Stimulated activated CD4-positive, alpha-beta T cell treated with anti-CD3 and anti-CD28 coated beads, Interleukin-15, amount 100 ng/mL, for 48 hours (primary cell): ENCODE data around the gene DPH6.
"Not testable (repeated sequence)": the region's sequence is repeated elsewhere in the genome, so short reads cannot be mapped to it uniquely, and the experiment has no call there.

Experiments
- DNase-seq, 2 donors: peaks; one replicate each; pipeline ENCODE4 v3.0.0-alpha.2; 2020; ENCODE audit warnings: low read depth in 2 of 2

DPH6 gene

GRCh38 chr15:35545824-35546510 lies at the start of gene DPH6:
DPH6 (minus strand) TSS chr15:35546165; CDS start chr15:35546141, 24 bp downstream.
- DNase-seq = peak; percentile 69 to 80

GRCh38 chr15:35595656-35596055 lies 49.7 kb upstream of the DPH6 start:
- no peak for DNase-seq

DNA sequence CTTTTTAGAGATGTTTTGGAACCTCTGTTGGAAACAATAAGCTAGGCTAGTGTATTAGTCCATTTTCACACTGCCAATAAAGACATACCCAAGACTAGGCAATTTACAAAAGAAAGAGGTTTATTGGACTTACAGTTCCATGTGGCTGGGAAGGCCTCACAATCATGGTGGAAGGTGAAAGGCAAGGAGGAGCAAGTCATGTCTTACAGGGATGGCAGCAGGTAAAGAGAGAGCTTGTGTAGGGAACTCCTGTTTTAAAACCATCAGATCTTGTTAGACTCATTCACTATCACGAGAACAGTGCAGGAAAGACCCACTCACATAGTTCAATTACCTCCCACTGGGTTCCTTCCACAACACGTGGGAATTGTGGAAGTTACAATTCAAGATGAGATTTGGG lies 46.0 kb upstream of the DPH6 start:
- not testable (repeated sequence) for DNase-seq

GRCh38 chr15:35583863-35584528 lies 38.0 kb upstream of the DPH6 start:
- no peak for DNase-seq

DNA sequence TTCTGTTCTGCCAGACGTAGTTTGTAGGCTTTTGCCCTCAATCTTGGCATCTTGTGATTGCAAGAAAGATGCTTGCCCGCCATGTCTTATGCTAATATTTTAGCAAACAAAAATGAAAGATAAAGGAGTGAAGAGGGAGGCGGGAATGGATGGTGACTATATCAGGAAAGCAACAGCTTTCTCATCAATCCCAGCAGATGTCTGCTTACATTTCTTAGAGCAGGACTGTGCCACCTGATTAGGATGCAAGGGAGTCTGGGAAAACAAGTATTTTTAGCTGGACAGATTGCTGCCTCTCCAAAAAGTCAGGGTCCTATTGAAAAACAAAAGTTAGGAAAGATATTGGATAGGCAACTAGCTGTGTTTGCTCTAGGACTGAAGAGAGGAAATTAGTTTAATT lies 34.6 kb upstream of the DPH6 start:
- DNase-seq = no peak

- DNase-seq = no peak
These were observed 21.4 kb upstream of the DPH6 start for GRCh38 chr15:35567392-35567791.

DNA sequence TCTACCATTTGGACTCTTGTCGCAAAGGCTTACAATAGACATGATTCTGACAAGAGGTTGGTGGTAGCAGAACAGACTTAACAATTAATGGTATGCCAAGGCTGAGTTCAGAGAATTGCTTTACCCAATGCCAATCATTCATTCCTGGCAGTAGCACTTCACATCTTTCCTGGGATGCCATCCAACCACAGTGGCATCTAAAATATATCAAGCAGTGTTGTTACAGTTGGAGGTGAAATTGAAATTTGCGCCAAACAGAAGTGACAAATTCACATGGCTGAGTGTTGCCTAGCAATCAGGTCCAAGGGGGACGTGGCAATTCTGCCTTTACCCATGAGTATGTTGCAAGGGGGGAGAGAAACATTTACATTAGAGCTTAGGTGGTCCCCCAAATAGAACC lies 21.0 kb upstream of the DPH6 start:
- DNase-seq = no peak

DNA sequence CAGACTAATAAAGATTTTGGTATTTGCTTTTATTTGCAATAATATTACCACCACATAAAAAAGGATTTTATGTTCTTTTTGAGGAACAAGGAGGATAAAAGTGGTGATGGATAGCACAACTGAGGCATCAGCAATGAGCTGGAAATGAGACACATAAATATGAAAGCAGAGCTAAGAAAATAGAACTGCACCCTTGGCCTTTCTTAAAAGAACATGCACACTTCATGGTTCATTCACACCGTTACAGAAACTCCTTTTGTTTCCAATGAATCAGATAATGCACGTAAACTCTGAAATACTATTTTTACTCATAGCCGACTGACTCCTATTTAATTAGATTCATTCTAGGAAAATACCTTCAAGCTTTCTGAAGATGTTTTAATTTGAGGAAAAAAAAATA lies 19.9 kb upstream of the DPH6 start:
- DNase-seq = no peak

DNA sequence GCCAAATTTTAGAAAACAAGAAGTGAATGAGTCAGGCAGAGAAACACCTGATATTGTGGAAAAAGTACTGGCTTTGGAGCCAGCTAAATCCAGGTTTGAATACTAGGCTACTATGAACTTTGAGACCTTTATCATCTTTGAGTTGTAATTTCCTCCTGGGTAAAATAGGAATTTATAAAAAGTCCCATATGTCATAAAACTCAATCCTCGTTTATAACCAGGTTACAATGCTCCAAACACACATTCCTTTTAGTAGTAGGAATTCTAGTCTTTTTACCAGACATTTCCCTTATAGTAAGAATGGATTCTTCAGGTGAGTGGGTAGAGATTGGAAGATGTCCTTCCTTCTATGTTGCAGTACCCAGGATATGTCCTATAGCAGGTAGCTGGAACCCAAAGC lies 16.7 kb upstream of the DPH6 start:
- DNase-seq = no peak

- DNase-seq = no peak
These were observed 15.3 kb upstream of the DPH6 start for GRCh38 chr15:35561308-35561707.

DNA sequence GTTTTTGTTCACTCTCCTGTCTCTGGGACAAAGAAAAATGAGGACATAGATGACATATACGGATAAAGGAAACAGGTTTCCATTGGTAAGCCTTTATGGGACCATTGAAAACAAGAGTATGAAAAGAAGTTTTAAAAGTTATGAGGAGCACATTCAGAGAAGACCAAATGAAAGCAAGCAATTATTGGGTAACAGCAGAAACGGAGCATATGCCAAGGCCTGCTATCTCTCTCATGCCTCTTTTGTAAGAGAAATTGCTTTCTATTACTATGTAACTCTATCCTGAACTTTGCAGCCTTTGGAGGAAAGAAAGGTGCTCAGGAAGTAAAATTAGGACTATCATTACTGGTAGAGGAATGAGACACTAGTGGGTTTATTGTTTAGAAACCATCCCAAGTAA lies 14.9 kb upstream of the DPH6 start:
- DNase-seq = no peak

DNA sequence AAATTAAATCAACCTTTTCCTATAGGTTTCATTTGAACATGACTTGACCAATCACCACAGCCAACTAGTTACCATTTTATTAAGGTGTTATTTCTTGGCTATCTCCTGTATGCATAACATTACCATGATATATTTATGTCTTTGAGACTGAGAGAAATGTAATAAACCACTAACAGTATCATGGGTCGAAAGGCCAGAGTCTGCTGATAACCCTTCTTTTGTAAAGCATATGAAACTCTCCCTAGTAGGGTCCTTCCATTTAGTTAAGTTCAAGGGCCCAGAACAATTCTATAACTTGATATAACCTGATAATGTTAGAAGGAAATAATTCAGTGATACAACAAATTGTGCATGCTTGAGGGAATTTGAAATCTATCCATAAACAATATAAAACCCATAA lies 14.3 kb upstream of the DPH6 start:
- DNase-seq = no peak

DNA sequence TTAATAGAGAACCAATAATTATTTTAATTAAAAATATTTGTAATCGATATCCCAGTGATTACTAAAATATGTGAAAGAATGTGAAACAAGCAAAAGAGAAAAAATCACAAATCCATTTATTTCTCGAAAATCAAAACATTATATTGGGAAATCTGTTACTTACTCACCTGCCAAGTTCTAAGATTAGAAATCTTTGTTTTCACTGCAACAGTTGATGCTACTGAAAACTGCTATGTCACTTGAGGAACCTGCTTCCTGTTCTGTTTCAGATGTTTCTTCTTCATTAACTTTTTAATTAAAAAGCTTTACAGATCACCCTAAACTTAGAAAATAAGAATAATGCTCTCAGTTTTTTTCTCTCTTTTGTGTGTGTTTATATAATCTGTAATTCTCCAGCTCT lies 13.7 kb upstream of the DPH6 start:
- no peak for DNase-seq

GRCh38 chr15:35557544-35557943 lies 11.6 kb upstream of the DPH6 start:
- no peak for DNase-seq

DNA sequence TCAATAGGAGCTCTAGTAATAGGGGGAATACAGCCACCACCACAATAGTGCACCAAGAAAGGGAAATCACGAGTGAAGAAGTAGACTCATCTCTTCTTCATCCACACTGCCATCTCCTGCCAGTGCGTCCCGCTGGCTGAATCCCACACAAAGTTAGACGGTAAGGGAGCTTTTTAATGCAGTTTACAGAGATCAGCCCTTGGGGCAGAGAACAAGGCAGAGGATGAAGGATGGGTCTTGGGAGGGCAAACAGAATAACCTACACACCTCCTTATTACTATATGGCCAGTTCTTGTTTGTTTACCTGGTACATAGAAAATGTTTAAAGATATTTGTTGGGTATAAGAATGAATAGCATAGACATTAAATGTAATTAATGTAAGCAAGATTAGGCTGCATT lies 11.0 kb upstream of the DPH6 start:
- no peak for DNase-seq

DNA sequence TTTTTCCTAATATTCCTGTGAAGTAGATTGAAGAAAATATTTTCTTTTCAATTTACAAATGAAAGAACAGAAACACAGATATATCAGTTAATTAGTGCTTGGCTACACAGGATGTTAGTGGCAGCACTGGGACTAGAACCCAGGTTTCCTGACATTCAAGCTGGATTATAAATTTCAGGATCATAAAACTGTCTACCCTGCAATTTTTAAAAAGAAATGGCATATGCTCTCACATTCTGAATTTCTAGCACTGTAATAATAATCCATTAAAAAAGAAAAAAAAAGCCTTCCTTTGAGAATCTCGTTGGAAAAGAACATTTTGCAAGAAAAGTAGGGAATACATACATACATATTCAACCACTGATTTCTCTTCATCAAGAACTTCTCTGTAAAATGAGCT lies 9.3 kb upstream of the DPH6 start:
- DNase-seq = no peak

GRCh38 chr15:35550957-35551356 lies 5.0 kb upstream of the DPH6 start:
- no peak for DNase-seq

GRCh38 chr15:35549567-35549966 lies 3.6 kb upstream of the DPH6 start:
- no peak for DNase-seq

GRCh38 chr15:35548435-35548834 lies 2.5 kb upstream of the DPH6 start:
- DNase-seq = no peak

GRCh38 chr15:35547775-35548364 lies 1.9 kb upstream of the DPH6 start:
- no peak for DNase-seq

GRCh38 chr15:35546511-35547381 lies 781 bp upstream of the DPH6 start:
- no peak for DNase-seq

GRCh38 chr15:35545316-35545823 lies 595 bp downstream of the DPH6 start:
- no peak for DNase-seq
